Measurements from ENCODE around the gene HS6ST2. TPM values are rescaled to one million over a fixed set of nuclear protein-coding genes. Genes with fewer than 3 reads are reported as not detected.
"Not testable (repeated sequence)": the region's sequence is repeated elsewhere in the genome, so short reads cannot be mapped to it uniquely, and the experiment has no call there.

The HS6ST2 gene
- total and polyA plus RNA-seq, 7 experiments from 2014 or later, result 0.15 TPM; not detected in 6

- ChIA-PET CTCF (no interaction called here), POLR2A (no interaction called here)
- no peak overlapping the region for H3K4me3 Mint-ChIP-seq
- H3K9me3 Mint-ChIP-seq, result peaks cover 0 to 2% (median 0%) of the 10 kb centered on the region in 11 donors
- H3K36me3 Mint-ChIP-seq, result no peaks in the 10 kb centered on the region
- ATAC-seq (no peak), DNase-seq (no peak)
- Histone ChIP-seq H3K36me3 (ENCODE audit: control insufficient read depth in 2 of 3, insufficient read depth in 3 of 3, low read length in 3 of 3) (no peaks in the 10 kb centered on the region), H3K27ac (ENCODE audit: low read depth, low read length) (no peak overlapping the region), H3K4me3 (ENCODE audit: low read length) (no peak overlapping the region), H3K9me3 (ENCODE audit: control insufficient read depth in 2 of 3, low read length in 3 of 3) (no peaks in the 10 kb centered on the region), H3K4me1 (ENCODE audit: control insufficient read depth in 2 of 2, insufficient read depth in 2 of 2, low read length in 2 of 2) (no peaks in the 10 kb centered on the region), H3K27me3 (ENCODE audit: control insufficient read depth in 2 of 2, insufficient read depth in 2 of 2, low read length in 2 of 2) (no peaks in the 10 kb centered on the region)
- intact Hi-C loops (cut with micrococcal nuclease), result no loop called here
- H3K4me1 Mint-ChIP-seq, result no peaks in the 10 kb centered on the region
- peaks cover 0 to 7% (median 7%) of the 10 kb centered on the region in 5 donors for H3K27me3 Mint-ChIP-seq
- H3K27ac Mint-ChIP-seq, result no peak overlapping the region
Measured at GRCh38 chrX:132984058-132984650, 25.7 kb upstream of the HS6ST2 start.

GRCh38 chrX:132983496-132983895, 25.1 kb upstream of the HS6ST2 start:
- H3K36me3 ChIP-seq (ENCODE audit: control insufficient read depth in 2 of 3, insufficient read depth in 3 of 3, low read length in 3 of 3), result no peaks in the 10 kb centered on the region
- ChIA-PET POLR2A (no interaction called here), CTCF (no interaction called here)
- no peak overlapping the region for H3K27ac Mint-ChIP-seq
- H3K4me3 ChIP-seq (ENCODE audit: low read length), result no peak overlapping the region
- ATAC-seq (no peak), DNase-seq (no peak)
- intact Hi-C loops (cut with micrococcal nuclease), result no loop called here
- no peaks in the 10 kb centered on the region for H3K36me3 Mint-ChIP-seq
- H3K9me3 ChIP-seq (ENCODE audit: control insufficient read depth in 2 of 3, low read length in 3 of 3), result no peaks in the 10 kb centered on the region
- H3K4me3 Mint-ChIP-seq, result no peak overlapping the region
- no peaks in the 10 kb centered on the region for H3K4me1 Mint-ChIP-seq
- H3K27me3 Mint-ChIP-seq, result peaks cover 0 to 7% (median 7%) of the 10 kb centered on the region in 5 donors
- H3K27me3 ChIP-seq (ENCODE audit: control insufficient read depth in 2 of 2, insufficient read depth in 2 of 2, low read length in 2 of 2), result no peaks in the 10 kb centered on the region
- H3K9me3 Mint-ChIP-seq, result peaks cover 0 to 2% (median 0%) of the 10 kb centered on the region in 11 donors
- no peak overlapping the region for H3K27ac ChIP-seq (ENCODE audit: low read depth, low read length)
- H3K4me1 ChIP-seq (ENCODE audit: control insufficient read depth in 2 of 2, insufficient read depth in 2 of 2, low read length in 2 of 2), result no peaks in the 10 kb centered on the region

GRCh38 chrX:132980035-132980434, 21.6 kb upstream of the HS6ST2 start:
- H3K36me3 Mint-ChIP-seq; H3K27me3 Mint-ChIP-seq; DNase-seq; H3K36me3 ChIP-seq (ENCODE audit: control insufficient read depth in 2 of 3, insufficient read depth in 3 of 3, low read length in 3 of 3); H3K4me1 ChIP-seq (ENCODE audit: control insufficient read depth in 2 of 2, insufficient read depth in 2 of 2, low read length in 2 of 2); H3K4me1 Mint-ChIP-seq; H3K27me3 ChIP-seq (ENCODE audit: control insufficient read depth in 2 of 2, insufficient read depth in 2 of 2, low read length in 2 of 2); POLR2A ChIA-PET; H3K27ac Mint-ChIP-seq; H3K9me3 Mint-ChIP-seq; intact Hi-C loops (cut with micrococcal nuclease); CTCF ChIA-PET; H3K27ac ChIP-seq (ENCODE audit: low read depth, low read length); ATAC-seq; H3K4me3 ChIP-seq (ENCODE audit: low read length); H3K4me3 Mint-ChIP-seq; H3K9me3 ChIP-seq (ENCODE audit: control insufficient read depth in 2 of 3, low read length in 3 of 3): not testable (repeated sequence)

GRCh38 chrX:132968296-132968949, 10.0 kb upstream of the HS6ST2 start:
- no peaks in the 10 kb centered on the region for H3K36me3 ChIP-seq (ENCODE audit: control insufficient read depth in 2 of 3, insufficient read depth in 3 of 3, low read length in 3 of 3)
- no peaks in the 10 kb centered on the region for H3K27me3 ChIP-seq (ENCODE audit: control insufficient read depth in 2 of 2, insufficient read depth in 2 of 2, low read length in 2 of 2)
- H3K27me3 Mint-ChIP-seq, result peaks cover 0 to 25% (median 0%) of the 10 kb centered on the region in 5 donors
- no peaks in the 10 kb centered on the region for H3K36me3 Mint-ChIP-seq
- no peak for DNase-seq
- no peak overlapping the region for H3K27ac ChIP-seq (ENCODE audit: low read depth, low read length)
- H3K4me1 ChIP-seq (ENCODE audit: control insufficient read depth in 2 of 2, insufficient read depth in 2 of 2, low read length in 2 of 2), result no peaks in the 10 kb centered on the region
- H3K27ac Mint-ChIP-seq, result no peak overlapping the region
- intact Hi-C loops (cut with micrococcal nuclease), result no loop called here
- no peaks in the 10 kb centered on the region for H3K9me3 Mint-ChIP-seq
- no peaks in the 10 kb centered on the region for H3K9me3 ChIP-seq (ENCODE audit: control insufficient read depth in 2 of 3, low read length in 3 of 3)
- no peaks in the 10 kb centered on the region for H3K4me1 Mint-ChIP-seq
- H3K4me3 Mint-ChIP-seq, result no peak overlapping the region
- no peak overlapping the region for H3K4me3 ChIP-seq (ENCODE audit: low read length)
- CTCF ChIA-PET, result interaction anchor here (0.6 kb wide), 1 partner anchor 693 kb away, joined by 4 read pairs; no protein-coding TSS in a partner anchor
- ATAC-seq, result no peak
- POLR2A ChIA-PET, result no interaction called here

- DNase-seq, result no peak
- no peaks in the 10 kb centered on the region for H3K36me3 Mint-ChIP-seq
- ChIA-PET POLR2A (no interaction called here), CTCF (no interaction called here)
- no peaks in the 10 kb centered on the region for H3K9me3 ChIP-seq (ENCODE audit: control insufficient read depth in 2 of 3, low read length in 3 of 3)
- no peak for ATAC-seq
- H3K9me3 Mint-ChIP-seq, result no peaks in the 10 kb centered on the region
- H3K27ac ChIP-seq (ENCODE audit: low read depth, low read length), result no peak overlapping the region
- no peaks in the 10 kb centered on the region for H3K4me1 Mint-ChIP-seq
- no peak overlapping the region for H3K27ac Mint-ChIP-seq
- no peaks in the 10 kb centered on the region for H3K27me3 ChIP-seq (ENCODE audit: control insufficient read depth in 2 of 2, insufficient read depth in 2 of 2, low read length in 2 of 2)
- peaks cover 0 to 23% (median 0%) of the 10 kb centered on the region in 5 donors for H3K27me3 Mint-ChIP-seq
- no peak overlapping the region for H3K4me3 Mint-ChIP-seq
- intact Hi-C loops (cut with micrococcal nuclease), result no loop called here
- no peaks in the 10 kb centered on the region for H3K36me3 ChIP-seq (ENCODE audit: control insufficient read depth in 2 of 3, insufficient read depth in 3 of 3, low read length in 3 of 3)
- no peaks in the 10 kb centered on the region for H3K4me1 ChIP-seq (ENCODE audit: control insufficient read depth in 2 of 2, insufficient read depth in 2 of 2, low read length in 2 of 2)
- no peak overlapping the region for H3K4me3 ChIP-seq (ENCODE audit: low read length)
Measured at GRCh38 chrX:132967049-132967448, 8.6 kb upstream of the HS6ST2 start.

- no peaks in the 10 kb centered on the region for H3K9me3 ChIP-seq (ENCODE audit: control insufficient read depth in 2 of 3, low read length in 3 of 3)
- no peaks in the 10 kb centered on the region for H3K4me1 ChIP-seq (ENCODE audit: control insufficient read depth in 2 of 2, insufficient read depth in 2 of 2, low read length in 2 of 2)
- no peak overlapping the region for H3K27ac Mint-ChIP-seq
- H3K27me3 Mint-ChIP-seq, result peaks cover 0 to 23% (median 0%) of the 10 kb centered on the region in 5 donors
- no peaks in the 10 kb centered on the region for H3K36me3 ChIP-seq (ENCODE audit: control insufficient read depth in 2 of 3, insufficient read depth in 3 of 3, low read length in 3 of 3)
- H3K27ac ChIP-seq (ENCODE audit: low read depth, low read length), result no peak overlapping the region
- POLR2A ChIA-PET, result no interaction called here
- no peak overlapping the region for H3K4me3 Mint-ChIP-seq
- H3K4me3 ChIP-seq (ENCODE audit: low read length), result no peak overlapping the region
- no peaks in the 10 kb centered on the region for H3K36me3 Mint-ChIP-seq
- no peaks in the 10 kb centered on the region for H3K27me3 ChIP-seq (ENCODE audit: control insufficient read depth in 2 of 2, insufficient read depth in 2 of 2, low read length in 2 of 2)
- H3K4me1 Mint-ChIP-seq, result no peaks in the 10 kb centered on the region
- H3K9me3 Mint-ChIP-seq, result no peaks in the 10 kb centered on the region
- intact Hi-C loops (cut with micrococcal nuclease), result no loop called here
- DNase-seq, result no peak
- CTCF ChIA-PET, result no interaction called here
- ATAC-seq, result no peak
Measured at GRCh38 chrX:132965461-132965860, 7.0 kb upstream of the HS6ST2 start.

- Mint-ChIP-seq H3K4me1 (peaks cover 0 to 6% (median 0%) of the 10 kb centered on the region in 7 donors), H3K9me3 (no peaks in the 10 kb centered on the region), H3K4me3 (no peak overlapping the region), H3K27ac (no peak overlapping the region), H3K36me3 (no peaks in the 10 kb centered on the region), H3K27me3 (peaks cover 0 to 26% (median 7%) of the 10 kb centered on the region in 5 donors)
- intact Hi-C loops (cut with micrococcal nuclease), result no loop called here
- ChIA-PET CTCF (no interaction called here), POLR2A (no interaction called here)
- Histone ChIP-seq H3K4me1 (ENCODE audit: control insufficient read depth in 2 of 2, insufficient read depth in 2 of 2, low read length in 2 of 2) (no peaks in the 10 kb centered on the region), H3K4me3 (ENCODE audit: low read length) (no peak overlapping the region), H3K27me3 (ENCODE audit: control insufficient read depth in 2 of 2, insufficient read depth in 2 of 2, low read length in 2 of 2) (no peaks in the 10 kb centered on the region), H3K27ac (ENCODE audit: low read depth, low read length) (no peak overlapping the region), H3K9me3 (ENCODE audit: control insufficient read depth in 2 of 3, low read length in 3 of 3) (no peaks in the 10 kb centered on the region), H3K36me3 (ENCODE audit: control insufficient read depth in 2 of 3, insufficient read depth in 3 of 3, low read length in 3 of 3) (no peaks in the 10 kb centered on the region)
- DNase-seq (no peak), ATAC-seq (no peak)
Measured at GRCh38 chrX:132961511-132961910, 3.1 kb upstream of the HS6ST2 start.

Measured in naive thymus-derived CD4-positive, alpha-beta T cell (primary cell).